Chondrocyte (in vitro differentiated cells): ENCODE results near the gene OCIAD1. TPM values are rescaled to one million over a fixed set of nuclear protein-coding genes. Genes with fewer than 3 reads are reported as not detected.

Experiments used
- DNase-seq: peaks from one replicate; pipeline ENCODE4 v3.0.0; 2021; ENCODE audit warnings: mixed read lengths, low spot score
- H3K27ac Mint-ChIP-seq: one replicate; pipeline ENCODE4 v1.8.0; 2021; ENCODE audit warnings: mild to moderate bottlenecking, moderate library complexity, mixed read lengths; ENCODE audit not compliant: unreplicated experiment
- H3K27me3 Mint-ChIP-seq: 2 replicates; pipeline ENCODE4 v1.8.0; 2021; ENCODE audit warnings: low read depth, mixed read lengths
- H3K36me3 Mint-ChIP-seq: 2 replicates; pipeline ENCODE4 v1.8.0; 2021; ENCODE audit warnings: low read depth, mixed read lengths
- H3K4me1 Mint-ChIP-seq: 2 replicates; pipeline ENCODE4 v1.8.0; 2021; ENCODE audit warnings: low read depth, mild to moderate bottlenecking, mixed read lengths
- H3K4me3 Mint-ChIP-seq: one replicate; pipeline ENCODE4 v1.8.0; 2021; ENCODE audit warnings: mild to moderate bottlenecking, moderate library complexity, mixed read lengths; ENCODE audit not compliant: unreplicated experiment
- H3K9me3 Mint-ChIP-seq: 2 replicates; pipeline ENCODE4 v1.8.0; 2021; ENCODE audit warnings: low read depth, mixed read lengths
- CTCF ChIP-seq: fragments of 200-600 bp; sonication (generic); IDR thresholded peaks from 2 replicates; pipeline ENCODE4 v1.5.0; 2021; ENCODE audit warnings: antibody characterized with exemption, mild to moderate bottlenecking, moderate library complexity
- total RNA-seq: library from RNA; stranded (reverse); gene quantifications from 3 replicates; pipeline ENCODE4 v1.2.1, GENCODE V29; 2021

The OCIAD1 gene
- total RNA-seq, 1 donor from 2014 or later = 119 TPM

- no peaks in the 10 kb centered on the region for H3K9me3 Mint-ChIP-seq
- peak overlapping the region; percentile 22 for H3K27ac Mint-ChIP-seq
- no peak overlapping the region for H3K4me3 Mint-ChIP-seq
- peaks cover 23% of the 10 kb centered on the region for H3K4me1 Mint-ChIP-seq
- H3K27me3 Mint-ChIP-seq = no peaks in the 10 kb centered on the region
- TF ChIP-seq CTCF = no peak
- DNase-seq = no peak
- H3K36me3 Mint-ChIP-seq = no peaks in the 10 kb centered on the region
These were observed 68.5 kb downstream of the OCIAD1 start for GRCh38 chr4:48899432-48899749.

- Mint-ChIP-seq H3K4me1 (peaks cover 29% of the 10 kb centered on the region), H3K27ac (peak overlapping the region; percentile 22), H3K4me3 (no peak overlapping the region), H3K27me3 (no peaks in the 10 kb centered on the region), H3K9me3 (no peaks in the 10 kb centered on the region), H3K36me3 (no peaks in the 10 kb centered on the region)
- no peak for TF ChIP-seq CTCF
- DNase-seq = no peak
These were observed 69.1 kb downstream of the OCIAD1 start for GRCh38 chr4:48899950-48900349.

- Mint-ChIP-seq H3K27me3 (no peaks in the 10 kb centered on the region), H3K36me3 (no peaks in the 10 kb centered on the region), H3K27ac (no peak overlapping the region), H3K9me3 (no peaks in the 10 kb centered on the region), H3K4me3 (no peak overlapping the region), H3K4me1 (peaks cover 39% of the 10 kb centered on the region)
- no peak for DNase-seq
- no peak for TF ChIP-seq CTCF
These were observed 70.3 kb downstream of the OCIAD1 start for GRCh38 chr4:48901196-48901595.

- TF ChIP-seq CTCF = no peak
- H3K27me3 Mint-ChIP-seq = no peaks in the 10 kb centered on the region
- no peaks in the 10 kb centered on the region for H3K36me3 Mint-ChIP-seq
- H3K9me3 Mint-ChIP-seq = no peaks in the 10 kb centered on the region
- no peak for DNase-seq
- H3K27ac Mint-ChIP-seq = no peak overlapping the region
- peaks cover 43% of the 10 kb centered on the region for H3K4me1 Mint-ChIP-seq
- H3K4me3 Mint-ChIP-seq = no peak overlapping the region
These were observed 71.4 kb downstream of the OCIAD1 start for GRCh38 chr4:48902266-48902665.

- Mint-ChIP-seq H3K4me3 (no peak overlapping the region), H3K36me3 (no peaks in the 10 kb centered on the region), H3K9me3 (no peaks in the 10 kb centered on the region), H3K27ac (no peak overlapping the region), H3K27me3 (no peaks in the 10 kb centered on the region), H3K4me1 (peaks cover 36% of the 10 kb centered on the region)
- DNase-seq = no peak
- no peak for TF ChIP-seq CTCF
These were observed 73.2 kb downstream of the OCIAD1 start for GRCh38 chr4:48904101-48904500.
